Measurements from ENCODE around the gene DDX19B. TPM values are rescaled to one million over a fixed set of nuclear protein-coding genes. Genes with fewer than 3 reads are reported as not detected.

Gene DDX19B
- total RNA-seq, 1 donor from 2014 or later, result 33.7 TPM

- intact Hi-C loops (cut with micrococcal nuclease), result loop anchor here (2.0 to 10.0 kb wide), 2 partner anchors 14 to 88 kb away; no protein-coding TSS in a partner anchor
- H3K36me3 Mint-ChIP-seq (ENCODE audit: low read depth), result peaks cover 68% of the 10 kb centered on the region
- no peaks in the 10 kb centered on the region for H3K9me3 Mint-ChIP-seq
- H3K4me3 Mint-ChIP-seq, result peak overlapping the region; percentile 89
- H3K4me1 Mint-ChIP-seq, result peaks cover 24% of the 10 kb centered on the region
- H3K27me3 Mint-ChIP-seq, result no peaks in the 10 kb centered on the region
- no peak for DNase-seq
- POLR2A ChIA-PET, result interaction anchor here (0.6 to 2.9 kb wide), 8 partner anchors 15 to 272 kb away, joined by 3 to 37 read pairs (median 5); partner anchors contain the start of genes AARS1, DDX19A and DDX19B
- CTCF ChIA-PET, result interaction anchor here (1.2 kb wide), 2 partner anchors 16 to 94 kb away, joined by 3 to 5 read pairs; no protein-coding TSS in a partner anchor
- ATAC-seq (ENCODE audit: low read depth), result no peak
- TF ChIP-seq CTCF (IDR thresholded peaks at IDR 0.05), result no peak
- H3K27ac Mint-ChIP-seq, result peak overlapping the region; percentile 94
Measured at GRCh38 chr16:70252355-70252988, 46.5 kb upstream of the DDX19B start.

DNA sequence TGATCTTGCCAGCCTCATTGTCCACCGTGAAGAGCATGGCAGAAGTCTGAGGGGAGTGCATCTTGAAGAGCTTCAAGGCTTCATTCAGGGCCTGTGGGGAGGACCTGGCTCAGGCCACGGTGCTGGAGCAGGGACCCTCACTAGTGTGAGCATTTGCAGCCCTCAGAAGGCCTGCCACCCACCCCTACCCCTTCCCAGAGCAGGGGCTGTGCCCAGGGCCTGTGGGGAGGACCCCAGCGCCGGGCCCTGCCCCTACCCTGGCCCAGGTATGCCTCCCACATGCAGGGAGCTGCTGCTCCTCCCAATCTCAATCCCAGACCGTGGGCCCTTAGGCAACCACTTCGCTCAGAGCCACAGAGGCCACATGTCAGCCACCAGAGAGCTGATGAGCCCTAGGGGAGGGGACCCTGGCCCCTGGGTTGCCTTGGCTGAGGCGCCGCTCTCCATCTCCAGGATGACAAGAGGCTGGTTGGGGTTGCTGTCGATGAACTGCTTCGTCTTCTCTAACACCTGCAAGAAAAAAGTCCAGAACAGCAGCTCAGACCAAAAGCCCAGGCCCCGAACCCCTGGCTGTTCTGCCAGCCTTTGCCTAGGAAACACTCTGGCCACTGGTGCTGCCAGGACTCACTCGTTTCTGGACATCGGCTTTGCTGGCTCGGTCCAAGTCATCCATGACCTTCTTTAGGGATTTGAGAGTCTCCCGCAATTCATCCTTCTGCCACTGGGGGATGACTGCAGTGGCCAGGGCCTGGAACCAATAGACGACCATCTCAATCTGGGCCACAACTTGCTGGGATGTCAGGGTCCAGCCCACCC is 45.5 kb upstream of the DDX19B start:
- Mint-ChIP-seq H3K27me3 (no peaks in the 10 kb centered on the region), H3K4me1 (peaks cover 18% of the 10 kb centered on the region), H3K36me3 (ENCODE audit: low read depth) (peaks cover 74% of the 10 kb centered on the region), H3K4me3 (no peak overlapping the region), H3K9me3 (no peaks in the 10 kb centered on the region), H3K27ac (no peak overlapping the region)
- DNase-seq (no peak), ATAC-seq (ENCODE audit: low read depth) (no peak)
- TF ChIP-seq CTCF (IDR thresholded peaks at IDR 0.05), result no peak
- intact Hi-C loops (cut with micrococcal nuclease), result loop anchor here (2.0 to 10.0 kb wide), 2 partner anchors 15 to 89 kb away; no protein-coding TSS in a partner anchor
- POLR2A ChIA-PET, result interaction anchor here (0.6 kb wide), 1 partner anchor 136 kb away, joined by 4 read pairs; no protein-coding TSS in a partner anchor
- CTCF ChIA-PET, result no interaction called here

GRCh38 chr16:70254180-70254964 is 44.6 kb upstream of the DDX19B start:
- H3K27ac Mint-ChIP-seq, result no peak overlapping the region
- no peak for DNase-seq
- no peak overlapping the region for H3K4me3 Mint-ChIP-seq
- peaks cover 14% of the 10 kb centered on the region for H3K4me1 Mint-ChIP-seq
- ChIA-PET POLR2A (interaction anchor here (0.6 kb wide), 1 partner anchor 137 kb away, joined by 4 read pairs; no protein-coding TSS in a partner anchor), CTCF (interaction anchor here (1.4 kb wide), 1 partner anchor 9 kb away, joined by 6 read pairs; no protein-coding TSS in a partner anchor)
- H3K36me3 Mint-ChIP-seq (ENCODE audit: low read depth), result peaks cover 80% of the 10 kb centered on the region
- H3K27me3 Mint-ChIP-seq, result no peaks in the 10 kb centered on the region
- ATAC-seq (ENCODE audit: low read depth), result no peak
- no peak for TF ChIP-seq CTCF (IDR thresholded peaks at IDR 0.05)
- intact Hi-C loops (cut with micrococcal nuclease), result loop anchor here (10.0 kb wide), 1 partner anchor 90 kb away; no protein-coding TSS in a partner anchor
- no peaks in the 10 kb centered on the region for H3K9me3 Mint-ChIP-seq

- Mint-ChIP-seq H3K36me3 (ENCODE audit: low read depth) (peaks cover 82% of the 10 kb centered on the region), H3K4me3 (no peak overlapping the region), H3K9me3 (no peaks in the 10 kb centered on the region), H3K4me1 (peaks cover 11% of the 10 kb centered on the region), H3K27ac (no peak overlapping the region), H3K27me3 (no peaks in the 10 kb centered on the region)
- DNase-seq (no peak), ATAC-seq (ENCODE audit: low read depth) (no peak)
- intact Hi-C loops (cut with micrococcal nuclease), result loop anchor here (10.0 kb wide), 1 partner anchor 90 kb away; no protein-coding TSS in a partner anchor
- no peak for TF ChIP-seq CTCF (IDR thresholded peaks at IDR 0.05)
- ChIA-PET POLR2A (interaction anchor here (0.7 kb wide), 2 partner anchors 318 to 1472 kb away, joined by 3 to 19 read pairs; no protein-coding TSS in a partner anchor), CTCF (interaction anchor here (1.4 kb wide), 1 partner anchor 8 kb away, joined by 6 read pairs; no protein-coding TSS in a partner anchor)
Measured at GRCh38 chr16:70254965-70255286, 44.1 kb upstream of the DDX19B start.

Measured in activated B cell treated with CpG ODN at 0.5 μM for 24 hours (primary cell).